Measurements from ENCODE around the gene SCTR.

The SCTR gene

DNA sequence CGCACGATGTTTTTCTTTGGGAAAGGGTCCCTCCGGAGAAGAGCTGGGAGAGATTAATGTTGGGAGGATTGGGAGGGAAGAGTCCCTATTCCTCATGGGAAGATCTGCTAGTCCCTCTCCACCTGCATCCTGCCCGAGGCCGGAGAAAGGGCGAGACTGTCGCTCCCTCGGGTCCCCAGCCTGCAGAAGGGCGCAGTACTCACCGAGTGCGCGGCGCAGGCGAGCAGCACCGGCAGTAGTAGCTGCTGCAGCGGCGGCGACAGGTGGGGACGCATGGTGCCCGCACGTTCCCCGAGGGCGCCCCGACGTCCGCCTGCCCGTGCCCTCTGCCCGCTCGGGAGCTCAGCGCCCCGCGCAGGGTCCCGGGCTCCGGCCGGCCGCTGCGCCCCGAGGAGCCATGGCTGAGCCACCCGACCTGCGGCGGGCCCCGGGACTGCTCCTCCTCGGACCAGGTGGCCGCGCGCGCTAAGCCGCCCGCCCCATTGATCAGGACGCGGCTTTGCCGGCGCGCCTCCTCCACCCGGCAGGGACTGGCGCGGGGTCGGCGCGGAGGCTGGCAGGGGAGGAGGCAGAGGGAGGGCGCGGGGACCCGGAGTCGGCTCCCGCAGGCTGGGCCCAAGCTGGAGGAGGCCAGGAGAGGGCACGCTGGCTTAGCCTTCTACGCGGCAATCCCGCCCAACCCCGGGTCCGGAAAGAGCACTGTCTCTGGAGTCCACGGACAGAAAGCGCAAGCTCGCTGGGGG, at the start of gene SCTR:
Gene SCTR, minus strand, starts transcription at position 532 of the 743 bp plus-strand sequence. Its CDS starts 257 bp downstream, at position 275.
- no peak for DNase-seq

DNA sequence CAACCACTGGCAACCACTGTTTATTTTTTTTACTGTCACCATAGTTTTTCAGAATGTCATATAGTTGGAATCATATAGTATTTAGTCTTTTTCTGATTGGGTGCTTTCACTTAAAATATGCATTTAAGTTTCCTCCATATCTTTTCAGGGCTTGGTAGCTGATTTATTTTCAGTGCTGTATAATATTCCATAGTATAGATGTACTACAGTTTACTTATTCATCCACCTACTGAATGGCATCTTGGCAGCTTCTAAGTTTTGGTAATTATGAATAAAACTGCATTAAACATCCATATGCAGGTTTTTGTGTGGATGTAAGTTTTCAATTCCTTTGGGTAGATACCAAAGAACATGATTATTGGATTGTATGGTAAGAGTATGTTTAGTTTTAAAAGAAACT, 43.0 kb upstream of the SCTR start:
- no peak for DNase-seq

DNA sequence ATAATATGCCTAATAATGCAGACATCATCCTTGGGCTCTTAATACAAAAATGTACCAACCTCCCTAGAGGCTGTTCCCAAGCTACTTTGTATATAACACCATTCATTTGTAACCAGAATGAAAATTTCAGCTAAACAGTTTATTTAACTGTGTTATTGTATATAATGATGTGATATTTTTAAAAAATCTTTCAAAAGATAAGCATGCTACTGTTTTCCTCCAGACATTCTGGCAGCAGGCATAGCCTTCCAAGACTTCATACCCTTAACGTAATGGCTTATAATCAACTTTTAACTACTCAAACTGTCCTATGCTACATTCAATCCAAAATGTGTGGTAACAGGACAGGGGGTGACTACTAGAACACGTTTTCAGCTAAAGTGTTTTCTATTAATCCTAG, 41.2 kb upstream of the SCTR start:
- no peak for DNase-seq

DNA sequence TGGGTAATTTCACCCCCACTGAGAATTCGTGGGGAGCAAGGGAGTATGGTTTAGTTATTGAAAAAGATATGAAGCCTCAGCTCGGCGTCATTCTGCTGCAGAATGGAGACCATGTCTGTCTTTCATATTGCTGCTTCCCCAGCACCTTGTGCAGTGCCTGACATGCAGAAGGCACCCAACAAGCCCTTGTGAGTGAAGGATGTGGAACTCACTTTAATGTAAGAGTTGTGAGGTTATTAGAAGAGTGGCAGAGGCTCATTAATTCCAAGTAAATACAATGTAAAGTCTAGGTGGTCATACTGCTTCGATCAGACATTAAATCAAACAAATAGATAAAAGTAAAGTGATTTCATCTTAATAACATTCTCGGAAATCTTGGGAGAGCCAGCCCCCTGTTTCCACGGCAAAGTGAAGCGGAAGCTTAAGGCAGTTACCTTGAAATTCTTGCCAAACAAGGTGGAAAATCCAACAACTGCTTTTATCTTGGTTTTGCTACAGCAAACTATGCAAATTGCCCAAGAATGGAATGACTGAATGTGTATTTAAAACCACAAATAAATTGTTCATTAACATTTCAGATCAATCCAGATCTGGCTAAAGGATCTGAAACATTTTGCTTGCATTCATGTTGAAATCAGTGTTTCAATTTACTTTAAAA, 29.5 kb upstream of the SCTR start:
- no peak for DNase-seq

DNA sequence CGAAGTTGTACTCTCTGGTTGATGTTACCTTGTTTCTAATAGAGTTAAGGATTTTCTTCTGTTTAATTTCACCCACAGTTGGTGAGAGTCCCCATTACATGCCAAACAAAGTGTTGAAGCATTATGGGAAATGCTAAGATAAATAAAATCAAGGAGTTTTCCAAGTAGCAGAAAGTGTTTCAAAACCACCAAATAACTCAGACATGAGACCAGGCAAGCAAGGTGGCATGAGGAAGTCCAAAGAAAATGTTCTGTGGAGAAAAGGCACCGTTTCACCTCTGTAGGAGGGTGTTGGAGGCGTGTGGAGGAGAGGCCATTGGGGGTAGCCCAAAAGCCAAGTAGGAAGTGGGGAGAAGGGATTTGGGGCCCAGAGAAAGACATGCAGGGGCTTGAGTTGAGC, 28.6 kb upstream of the SCTR start:
- DNase-seq: no peak

DNA sequence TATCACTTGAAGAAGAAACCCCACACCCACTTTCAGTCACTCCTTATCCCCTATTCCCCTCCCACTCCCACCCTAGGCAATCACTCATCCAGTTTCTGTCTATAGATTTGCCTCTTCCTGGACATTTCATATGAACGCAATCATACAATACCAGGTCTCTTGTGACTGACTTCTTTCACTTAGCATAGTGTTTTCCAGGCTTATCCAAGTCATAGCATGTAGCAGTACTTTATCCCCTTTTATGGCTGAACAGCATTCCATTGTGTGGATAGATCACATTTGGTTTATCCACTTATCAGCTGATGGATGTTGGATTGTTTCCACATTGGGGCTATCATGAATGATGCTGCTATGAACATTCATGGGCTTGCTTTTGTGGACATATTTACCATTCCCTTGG, 26.6 kb upstream of the SCTR start:
- no peak for DNase-seq

DNA sequence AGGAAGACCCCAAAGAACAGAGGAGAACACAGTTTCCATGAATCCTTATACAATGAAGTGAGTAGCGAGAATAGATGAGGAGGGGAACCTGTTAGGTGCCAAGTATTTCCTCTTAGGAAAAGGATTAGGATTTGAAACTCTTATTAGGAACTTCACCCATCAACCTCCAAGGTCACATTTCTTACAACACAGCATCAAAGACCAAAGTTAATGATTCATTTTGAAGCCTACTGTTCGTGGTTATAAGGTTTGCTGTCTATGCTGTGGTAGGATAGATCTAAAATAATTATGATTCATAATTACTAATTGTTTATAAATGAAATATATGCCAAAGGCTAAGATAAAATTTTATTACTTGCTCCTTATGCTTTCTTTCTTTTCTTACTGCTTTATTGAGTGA, 26.1 kb upstream of the SCTR start:
- DNase-seq: no peak

DNA sequence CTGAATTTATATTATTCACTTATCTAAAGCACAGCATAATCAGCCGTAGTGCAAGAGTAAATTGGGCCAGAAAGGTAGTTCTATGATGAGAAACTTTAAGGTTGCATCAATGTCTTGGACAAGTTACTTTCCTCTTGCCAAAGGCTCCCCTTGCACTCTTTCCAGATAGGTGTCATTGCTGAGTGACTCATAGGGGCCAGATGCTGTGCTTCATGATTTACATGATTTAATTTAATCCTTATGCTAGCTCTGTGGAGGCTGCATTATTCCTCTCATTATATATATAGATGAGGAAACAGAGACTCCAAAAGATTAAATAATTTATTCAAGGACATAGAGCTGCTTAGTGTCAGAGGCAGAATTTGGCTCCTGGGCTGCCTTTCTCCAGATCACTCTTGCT, 25.0 kb upstream of the SCTR start:
- no peak for DNase-seq

DNA sequence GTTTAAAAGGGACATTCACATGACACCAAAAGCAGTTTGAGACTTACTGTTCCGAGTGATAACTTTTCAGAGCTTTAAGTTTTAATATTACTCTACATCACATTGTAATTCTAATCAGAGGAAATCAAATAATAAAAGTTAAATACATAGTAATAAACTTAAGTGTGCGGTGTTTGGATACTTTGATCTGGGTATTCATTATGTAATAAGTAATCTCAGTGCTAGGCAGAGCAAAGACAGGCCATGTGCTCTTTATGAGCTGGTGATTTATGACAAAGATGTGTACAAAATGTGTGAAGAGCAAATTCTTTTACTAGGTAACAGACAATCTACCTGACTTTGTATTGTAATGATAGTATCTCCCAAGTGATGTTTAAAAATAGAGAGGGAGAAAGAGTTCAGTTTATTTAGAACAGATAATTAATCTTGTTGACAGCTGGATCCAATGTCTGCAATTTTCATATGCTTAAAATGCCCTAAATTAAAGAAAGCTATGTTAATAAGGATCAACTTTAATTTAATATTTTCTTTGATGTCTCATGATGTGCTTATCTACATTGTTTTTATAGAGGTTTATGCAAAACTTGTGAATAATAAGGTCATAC, 24.3 kb upstream of the SCTR start:
- DNase-seq: no peak

DNA sequence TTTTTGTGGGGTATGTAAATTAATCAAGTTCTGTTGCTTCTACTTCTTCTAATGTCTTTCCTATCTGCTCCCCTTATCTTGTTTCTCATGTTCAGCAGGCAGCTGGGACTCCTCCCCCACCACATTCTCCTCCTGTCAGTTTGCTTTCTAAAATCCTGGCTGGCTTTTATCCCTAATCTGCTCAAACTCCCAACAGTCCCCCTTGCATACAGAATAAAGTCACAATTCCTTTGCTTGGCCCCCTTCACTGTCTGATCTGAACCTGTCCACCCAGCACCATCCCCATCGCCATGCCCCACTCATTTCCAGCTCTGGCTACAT, 22.1 kb upstream of the SCTR start:
- no peak for DNase-seq

DNA sequence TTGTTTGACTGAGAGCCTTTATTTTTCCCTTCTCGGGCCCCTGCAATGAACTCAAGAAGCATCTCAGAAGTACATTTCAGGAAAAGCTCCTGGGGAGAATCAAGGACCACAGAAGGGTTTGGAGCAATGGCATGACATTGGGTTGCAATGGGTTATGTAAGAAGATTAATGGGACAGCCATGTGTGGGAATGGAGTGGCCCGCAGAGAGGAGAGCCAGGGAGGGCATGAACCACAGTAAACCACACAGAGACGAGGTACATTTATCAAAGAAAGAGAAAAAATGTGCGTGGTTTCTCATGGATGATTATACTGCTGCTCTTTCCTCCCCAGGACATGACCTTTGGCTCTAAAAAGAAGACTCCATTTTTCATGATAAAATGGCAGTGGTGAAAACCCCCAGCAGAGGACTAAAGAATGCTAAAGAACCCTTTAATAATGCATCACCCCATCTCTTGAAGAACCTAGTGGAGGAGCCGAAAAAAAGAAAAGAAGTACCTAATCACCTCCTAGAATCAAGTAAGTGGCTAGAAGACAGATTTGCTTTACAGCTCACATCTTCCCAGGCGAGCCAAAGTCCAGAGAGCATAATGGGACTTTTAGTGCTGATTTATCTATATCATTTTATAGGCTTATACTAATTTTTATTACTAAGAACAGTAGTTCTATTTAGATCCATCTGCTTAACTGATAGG, 21.6 kb upstream of the SCTR start:
- DNase-seq: no peak

DNA sequence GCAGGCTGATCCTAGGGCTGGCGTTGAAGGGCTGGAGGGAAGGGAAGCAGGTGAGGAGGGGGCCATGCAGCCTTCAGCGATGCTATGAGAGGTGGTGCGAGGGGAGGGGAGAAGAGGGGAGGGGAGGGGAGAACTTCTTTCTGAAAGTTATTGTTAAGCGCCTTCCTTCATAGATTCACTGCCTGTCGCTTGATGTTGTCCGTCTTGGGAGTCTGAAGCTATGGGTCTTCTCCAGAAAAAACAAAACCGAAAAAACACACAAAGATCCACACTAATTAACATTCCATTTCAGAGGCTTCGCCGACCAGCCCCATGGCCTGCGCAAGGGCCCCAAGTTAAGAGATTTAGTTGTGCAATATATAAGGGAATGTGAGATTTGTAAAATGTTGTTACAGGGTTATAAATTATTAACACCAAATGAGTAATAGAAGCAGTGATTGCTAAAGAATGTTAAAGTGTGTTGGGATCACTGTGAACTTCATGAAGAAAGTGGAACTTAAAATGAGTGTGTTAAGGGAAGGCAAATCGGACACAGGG, 20.7 kb upstream of the SCTR start:
- no peak for DNase-seq

DNA sequence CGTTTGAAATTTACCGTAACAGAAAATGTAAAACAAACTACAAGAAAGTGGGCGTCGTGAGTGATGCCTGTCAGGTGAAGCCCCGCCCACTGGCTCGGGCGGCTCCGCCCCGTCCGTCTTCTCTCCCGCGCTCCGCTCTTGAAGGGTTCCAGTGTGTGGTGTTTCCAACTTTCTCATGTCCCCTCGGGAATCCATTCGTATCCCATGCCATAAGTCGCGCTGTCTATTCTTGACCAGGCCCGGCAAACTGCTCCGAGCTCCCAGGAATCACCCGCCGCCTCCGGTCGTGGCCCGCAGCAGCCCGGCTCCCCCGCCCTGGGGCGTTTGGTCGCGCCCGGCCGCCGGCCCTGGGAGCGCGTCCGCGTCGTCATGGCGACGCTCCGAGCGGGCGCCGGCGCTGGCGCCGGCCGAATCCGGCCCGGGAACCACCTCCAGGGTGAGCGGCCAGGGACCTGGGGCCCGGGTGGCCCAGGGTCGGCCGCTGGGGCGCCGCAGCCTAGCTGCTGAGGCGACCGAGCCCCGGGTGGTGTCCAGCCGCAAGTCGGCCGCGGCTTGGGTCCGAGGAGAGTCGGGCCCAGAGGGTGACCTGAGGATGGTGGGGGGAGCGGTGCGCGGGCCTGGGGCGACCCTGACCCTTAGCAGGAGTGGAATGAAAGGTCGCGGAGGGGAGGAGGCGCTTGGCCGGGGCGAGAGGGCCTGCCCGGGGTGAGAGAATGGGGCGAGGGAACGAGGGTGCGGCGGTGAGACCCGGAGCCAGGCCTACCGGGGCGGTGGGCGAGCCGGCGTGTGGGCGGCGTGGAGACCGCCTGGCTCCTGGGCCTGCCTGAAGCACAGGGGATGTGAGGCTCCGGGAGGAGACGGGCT, 20.0 kb upstream of the SCTR start, which contains the start of gene CFAP221:
Gene CFAP221, plus strand, starts transcription at position 375 of the 864 bp plus-strand sequence. CDS start 1,683 bp downstream, outside the sequence.
- DNase-seq: peak in 1 of 2 experiments; percentile 42

DNA sequence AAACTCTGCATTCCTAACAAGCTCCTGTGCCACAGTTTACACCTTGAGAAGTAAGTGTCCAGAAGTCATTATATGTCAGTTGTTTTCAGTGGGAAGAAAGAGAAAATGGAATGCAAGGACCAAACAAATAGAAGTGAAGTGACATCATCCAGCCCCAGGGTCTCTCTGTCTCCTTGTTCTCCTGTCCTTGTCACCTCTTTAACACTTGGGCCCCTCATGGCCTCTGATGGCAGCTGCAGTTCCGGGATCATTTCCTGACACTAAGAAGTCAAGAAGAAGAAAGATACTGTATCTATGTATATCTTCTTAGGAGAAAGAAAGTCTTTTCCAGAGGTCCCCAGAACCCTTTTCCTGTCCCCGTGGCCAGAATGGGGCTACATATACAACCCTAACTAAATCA, 17.2 kb upstream of the SCTR start:
- DNase-seq: no peak

DNA sequence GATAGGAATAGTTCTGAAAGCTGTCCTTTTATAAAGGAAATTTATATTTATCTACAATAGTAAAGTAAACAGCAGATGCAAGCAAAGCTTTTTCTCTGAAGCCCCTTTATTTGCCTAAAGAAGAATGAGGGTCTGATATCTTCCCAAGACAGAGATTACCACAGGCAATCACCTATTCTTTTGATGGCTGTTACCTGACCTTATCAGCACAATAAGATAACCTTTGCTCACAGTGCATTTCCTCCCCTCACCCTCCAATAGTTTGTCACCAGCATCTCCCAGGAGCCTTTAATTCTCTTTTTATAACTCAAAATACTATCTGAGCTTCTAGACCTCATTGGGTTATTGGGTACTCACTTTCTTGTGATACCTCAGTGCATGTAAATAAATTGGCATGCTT, 13.5 kb upstream of the SCTR start:
- no peak for DNase-seq

DNA sequence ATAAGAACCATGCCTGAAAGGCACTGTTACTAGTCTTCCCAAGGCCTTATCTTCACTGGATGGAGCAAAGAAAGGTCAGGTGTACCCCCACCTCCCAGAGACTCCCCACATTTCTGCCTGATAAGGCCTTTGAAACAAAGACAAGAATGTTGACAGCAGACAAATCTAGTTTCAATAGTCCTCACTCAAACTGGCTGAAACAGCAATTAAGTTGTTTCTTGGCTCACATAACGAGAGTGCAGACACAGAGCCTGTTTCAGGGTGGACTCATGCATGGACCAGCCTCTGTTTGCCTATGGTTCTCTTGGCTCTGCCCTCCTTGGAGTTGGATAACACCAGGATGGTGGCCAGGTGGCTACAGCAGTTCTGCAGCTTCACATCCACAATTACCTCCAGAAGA, 12.4 kb upstream of the SCTR start:
- no peak for DNase-seq

DNA sequence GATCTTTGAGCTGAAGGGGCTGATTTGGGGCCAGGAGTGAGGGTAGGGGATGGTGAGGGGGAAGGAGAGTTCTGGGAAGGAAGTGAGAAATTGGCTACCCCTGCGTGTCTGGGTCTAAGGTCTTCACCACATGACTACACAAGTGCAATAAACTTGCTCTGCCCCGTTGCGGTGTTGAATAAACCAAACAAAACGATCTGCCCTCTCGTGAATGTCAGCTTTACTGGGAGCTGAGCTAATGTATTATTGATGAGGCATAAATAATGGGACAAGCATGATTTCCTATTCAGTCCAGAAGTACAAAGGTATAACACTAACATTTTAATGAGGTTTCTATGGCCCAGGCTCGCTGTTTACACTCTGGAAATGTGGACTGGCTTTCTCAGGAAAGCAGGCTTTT, 11.9 kb upstream of the SCTR start:
- no peak for DNase-seq

DNA sequence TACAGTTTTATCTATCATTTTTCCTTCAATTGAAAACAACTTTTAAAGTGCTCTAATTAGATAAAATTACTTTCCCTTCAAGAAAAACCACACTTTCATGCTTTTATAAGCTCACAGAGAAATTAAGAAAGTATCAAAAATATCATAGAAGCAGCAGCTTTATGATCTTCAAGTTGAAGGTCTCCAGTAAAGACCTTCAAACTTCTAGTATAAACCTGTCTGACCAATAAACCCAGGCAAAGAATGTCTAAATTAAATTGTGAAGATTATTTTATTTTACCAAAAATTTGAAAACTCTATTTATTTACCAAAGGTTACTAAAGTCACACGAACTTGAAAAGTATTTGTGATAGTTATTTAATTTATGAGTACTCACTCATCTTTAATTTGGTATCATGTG, 9.3 kb upstream of the SCTR start:
- no peak for DNase-seq

DNA sequence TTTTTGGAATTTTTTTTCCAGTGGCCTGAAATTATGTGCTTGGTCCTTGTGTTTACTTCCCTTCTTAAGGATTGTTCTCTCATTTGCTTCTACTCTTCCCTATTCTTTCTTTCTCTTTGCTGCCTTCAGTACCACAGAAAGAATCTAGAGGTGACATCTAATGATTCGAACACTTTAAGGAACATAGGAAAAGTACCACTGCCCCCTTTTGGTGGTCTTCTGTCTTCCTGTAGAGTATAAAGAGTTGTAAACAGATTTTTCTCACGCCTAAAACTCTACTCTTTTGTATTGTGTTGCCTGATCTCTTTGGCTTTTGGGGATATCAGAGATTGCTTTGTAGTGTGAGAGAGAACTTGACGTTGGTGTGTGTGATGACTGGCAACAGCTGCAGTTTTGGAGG, 7.0 kb upstream of the SCTR start:
- no peak for DNase-seq

DNA sequence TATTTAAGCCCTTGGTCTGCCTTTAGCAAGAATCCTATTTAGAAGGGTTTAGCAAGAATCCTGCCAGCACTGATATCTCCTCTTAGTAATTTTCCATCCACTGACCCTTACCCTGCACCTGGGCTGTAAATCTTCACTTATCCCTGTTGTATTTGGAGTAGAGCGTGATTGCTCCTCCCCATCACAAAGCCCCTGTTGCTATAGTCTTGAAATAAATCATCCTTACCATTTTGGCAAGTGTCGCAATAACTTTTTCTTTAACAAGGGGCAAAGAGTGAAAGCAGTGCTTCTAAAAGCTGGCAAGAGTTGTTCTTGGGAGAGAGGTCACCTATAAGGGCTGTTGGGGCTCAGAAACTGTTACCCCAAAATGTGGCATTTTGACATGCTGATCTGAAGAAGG, 3.7 kb upstream of the SCTR start:
- no peak for DNase-seq

DNA sequence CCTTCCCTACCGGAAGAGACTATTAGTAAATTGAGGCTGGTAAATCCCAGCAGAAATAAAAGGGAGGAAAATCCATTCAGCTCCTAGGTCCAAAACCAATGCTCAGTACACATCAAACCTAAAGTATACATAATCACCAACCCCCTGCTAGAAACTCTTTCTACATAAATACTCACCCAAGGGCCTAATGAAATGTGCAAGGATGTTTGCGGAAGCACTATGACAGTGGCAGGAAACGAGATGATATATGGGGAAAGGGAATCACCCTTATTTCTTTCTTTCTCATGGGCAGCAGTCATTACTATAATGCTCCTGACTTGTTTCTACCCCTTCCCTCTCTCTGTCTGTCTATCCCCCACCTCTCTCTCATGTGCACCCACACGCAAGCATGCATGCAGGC, 1.3 kb upstream of the SCTR start:
- DNase-seq: no peak

DNA sequence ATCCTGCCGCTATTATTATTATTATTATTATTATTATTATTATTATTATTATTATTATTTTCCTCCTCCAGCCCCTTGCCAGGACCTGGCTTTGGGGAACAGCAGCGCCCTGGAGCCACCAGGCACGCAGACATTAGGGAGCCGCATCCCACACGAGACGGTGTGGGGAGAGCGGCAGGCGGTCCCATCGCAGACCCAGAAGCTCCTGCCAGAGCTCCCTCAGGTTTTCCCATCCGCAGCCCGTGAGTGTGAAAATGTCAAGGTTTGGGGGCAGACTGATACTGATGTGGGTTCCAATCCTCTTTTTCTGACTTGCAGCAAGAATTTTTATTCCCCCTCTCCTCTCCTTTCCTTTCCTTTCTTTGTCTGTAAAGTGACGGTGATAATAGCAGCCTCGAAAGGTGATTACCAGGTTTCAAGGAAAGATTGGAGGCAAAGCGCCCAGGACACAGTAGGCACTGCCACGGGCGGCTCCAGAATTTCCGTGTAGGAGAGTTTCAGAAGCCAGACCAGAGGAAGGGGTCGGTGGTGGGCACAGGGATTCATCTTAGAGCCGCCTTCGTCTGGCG, 816 bp downstream of the SCTR start:
- DNase-seq: no peak

Data from SW 1271 (cell line).